H1 (cell line): ENCODE data around the gene TSHZ2. TPM values are rescaled to one million over a fixed set of nuclear protein-coding genes. Genes with fewer than 3 reads are reported as not detected.

ENCODE experiments used
- ASH2L ChIP-seq: fragments of 200-600, 300-600 bp; sonication (generic); IDR thresholded peaks from one replicate; pipeline ENCODE4 v1.7.1; 2017; ENCODE audit warnings: low read length
- ATF3 ChIP-seq: IDR thresholded peaks from 2 replicates; pipeline ENCODE4 v1.6.1; 2011; ENCODE audit warnings: low read depth, mild to moderate bottlenecking, low read length; ENCODE audit not compliant: insufficient read depth
- CREB1 ChIP-seq: IDR thresholded peaks from 2 replicates; pipeline ENCODE4 v1.6.1; 2012; ENCODE audit warnings: inconsistent platforms
- JUND ChIP-seq: IDR thresholded peaks from 2 replicates; pipeline ENCODE4 v1.6.1; 2011; ENCODE audit warnings: mild to moderate bottlenecking, improper control_type of control experiment, low read length
- KDM5A ChIP-seq: fragments of 200-600 bp; IDR thresholded peaks from 2 replicates; pipeline ENCODE4 v1.7.1; 2012; ENCODE audit warnings: mild to moderate bottlenecking, low read length, inconsistent platforms, mixed read lengths
- YY1 ChIP-seq: IDR thresholded peaks from 2 replicates; pipeline ENCODE4 v1.6.1; 2011; ENCODE audit warnings: low read depth, mild to moderate bottlenecking, low read length
- polyA plus RNA-seq, 7 experiments: library from polyadenylated mRNA; depleted of rRNA in 3 of 7; stranded (reverse) in 5 of 7; unstranded in 2 of 7; fragments of >200 nt in 5 of 7; fragments of 200-250 nt in 2 of 7; gene quantifications; 1 replicate in 5 of 7; 2 replicates in 1 of 7; 4 replicates in 1 of 7; pipeline versions ENCODE4 v1.2.1 to v1.2.3, GENCODE V29; 2011 to 2013; ENCODE audit warnings: missing spikeins in 2 of 7, mixed read lengths in 2 of 7
- total RNA-seq: library from RNA; stranded (reverse); fragmentation: NEBNext Ultra II Directional; extraction: Animal tissue kit (Norgen Biotek cat#: 25700); gene quantifications from 2 replicates; pipeline ENCODE4 v1.2.1, GENCODE V29; 2021

Gene TSHZ2
- total and polyA plus RNA-seq, 2 of the 8 experiments (the other 6 are each of a cell fraction or from before 2014, with no cell fraction given) = 0.14 to 0.30 TPM

- TF ChIP-seq ATF3 = no peak
- no peak for TF ChIP-seq KDM5A
- TF ChIP-seq YY1 = no peak
- TF ChIP-seq ASH2L = no peak
- no peak for TF ChIP-seq JUND
- TF ChIP-seq CREB1 = no peak
Observed at GRCh38 chr20:53159160-53159559, 187.0 kb downstream of the TSHZ2 start (continued).
